Mucosa of rectum (tissue), 2 donors: Measurements from ENCODE around the gene R3HCC1L.
A peak's percentile ranks its signal among the peaks of the same experiment; 100 is the strongest.

Experiments
- H3K27ac ChIP-seq, 2 donors: one replicate each; pipeline ENCODE4 v1.7.0; 2013; ENCODE audit warnings: inconsistent platforms in 2 of 2, low read depth in 2 of 2, low read length in 2 of 2
- H3K27me3 ChIP-seq, 2 donors: one replicate each; pipeline ENCODE4 v1.7.0; 2013; ENCODE audit warnings: low read length in 2 of 2; ENCODE audit not compliant: control insufficient read depth in 2 of 2, insufficient read depth in 2 of 2
- H3K36me3 ChIP-seq, 2 donors: one replicate each; pipeline ENCODE4 v1.7.0; 2013; ENCODE audit warnings: low read length in 2 of 2; ENCODE audit not compliant: control insufficient read depth in 2 of 2, insufficient read depth in 2 of 2
- H3K4me1 ChIP-seq, 2 donors: one replicate each; pipeline ENCODE4 v1.7.0; 2013; ENCODE audit warnings: low read length in 2 of 2, mild to moderate bottlenecking in 1 of 2; ENCODE audit not compliant: control insufficient read depth in 2 of 2, insufficient read depth in 2 of 2
- H3K4me3 ChIP-seq, 2 donors: one replicate each; pipeline ENCODE4 v1.7.0; 2013; ENCODE audit warnings: low read length in 2 of 2
- H3K9ac ChIP-seq, 2 donors: one replicate each; pipeline ENCODE4 v1.7.0; 2013; ENCODE audit warnings: low read length in 2 of 2, low read depth in 1 of 2, mild to moderate bottlenecking in 1 of 2
- H3K9me3 ChIP-seq, 2 donors: one replicate each; pipeline ENCODE4 v1.7.0; 2013; ENCODE audit warnings: low read length in 2 of 2; ENCODE audit not compliant: control insufficient read depth in 2 of 2
- donor health status: healthy.
- donor health status: Normal muscosa, but diverticular disease.

R3HCC1L gene

DNA sequence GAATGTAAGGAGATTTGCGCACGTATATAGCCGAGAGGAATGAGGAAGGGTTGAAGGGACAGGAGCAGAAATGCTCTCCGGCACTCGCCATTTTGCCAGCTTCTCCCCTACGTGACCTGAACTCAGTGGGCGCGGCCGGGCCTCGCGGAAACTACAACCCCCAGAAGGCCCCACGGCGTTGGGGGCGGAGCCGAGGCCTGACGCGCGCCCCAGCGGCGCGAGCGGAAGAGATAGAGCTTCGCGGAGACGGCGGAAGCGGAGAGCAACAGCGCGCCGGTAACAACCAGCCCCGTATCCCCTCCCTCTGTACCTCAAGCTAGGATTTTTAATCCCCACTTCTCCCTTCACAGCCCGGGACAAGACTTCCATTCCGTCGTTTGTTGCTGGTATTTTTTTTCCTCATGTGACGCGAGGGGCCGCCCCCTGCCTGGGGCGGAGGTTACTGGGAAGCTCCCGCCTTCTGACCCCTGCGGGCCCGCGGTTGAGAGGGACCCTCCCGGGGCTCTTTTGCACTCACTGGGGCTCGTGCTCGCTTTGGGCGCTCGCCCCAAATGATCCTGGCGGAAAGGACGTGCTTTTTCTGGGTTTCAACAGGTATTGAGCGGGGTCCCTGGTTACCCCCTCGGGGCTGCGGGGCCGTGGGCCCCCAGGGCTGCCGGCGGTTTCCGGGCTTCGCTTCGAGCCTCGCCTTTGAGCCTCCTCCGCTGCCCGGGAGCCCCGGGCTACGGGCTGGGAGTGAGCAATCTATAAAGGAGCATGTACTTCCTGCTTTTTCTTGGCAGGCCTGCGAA, at the start of gene R3HCC1L:
Gene R3HCC1L, plus strand, starts transcription at position 227 of the 791 bp plus-strand sequence. CDS start 73,458 bp downstream, outside the sequence.
- Histone ChIP-seq H3K9ac (peak within 1 kb of the TSS; percentile 92 to 94), H3K4me3 (peak within 1 kb of the TSS; percentile 81 to 97), H3K27ac (peak within 1 kb of the TSS; percentile 88 to 91), H3K36me3 (no peaks in the 10 kb centered on the region), H3K27me3 (no peaks in the 10 kb centered on the region), H3K9me3 (no peaks in the 10 kb centered on the region), H3K4me1 (peaks cover 2 to 5% of the 10 kb centered on the region in 2 donors)

DNA sequence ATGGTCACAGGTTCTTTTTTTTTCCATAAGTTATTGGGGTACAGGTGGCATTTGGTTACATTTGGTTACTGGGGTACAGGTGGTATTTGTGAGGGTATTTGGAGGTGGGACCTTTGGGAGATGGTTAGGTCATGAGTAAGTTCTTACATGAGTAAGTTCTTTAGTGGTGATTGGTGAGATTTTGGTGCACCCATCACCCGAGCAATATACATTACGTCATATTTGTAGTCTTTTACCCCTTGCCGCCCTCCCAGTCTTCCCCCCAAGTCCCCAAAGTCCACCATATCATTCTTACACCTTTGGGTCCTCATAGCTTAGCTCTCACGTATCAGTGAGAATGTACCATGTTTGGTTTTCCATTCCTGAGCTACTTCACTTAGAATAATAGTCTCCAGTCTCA, 49.2 kb upstream of the R3HCC1L start:
- no peaks in the 10 kb centered on the region for H3K27me3 ChIP-seq
- H3K4me3 ChIP-seq, result no peak overlapping the region
- no peaks in the 10 kb centered on the region for H3K4me1 ChIP-seq
- no peak overlapping the region for H3K27ac ChIP-seq
- H3K9ac ChIP-seq, result no peak overlapping the region
- no peaks in the 10 kb centered on the region for H3K9me3 ChIP-seq
- no peaks in the 10 kb centered on the region for H3K36me3 ChIP-seq

DNA sequence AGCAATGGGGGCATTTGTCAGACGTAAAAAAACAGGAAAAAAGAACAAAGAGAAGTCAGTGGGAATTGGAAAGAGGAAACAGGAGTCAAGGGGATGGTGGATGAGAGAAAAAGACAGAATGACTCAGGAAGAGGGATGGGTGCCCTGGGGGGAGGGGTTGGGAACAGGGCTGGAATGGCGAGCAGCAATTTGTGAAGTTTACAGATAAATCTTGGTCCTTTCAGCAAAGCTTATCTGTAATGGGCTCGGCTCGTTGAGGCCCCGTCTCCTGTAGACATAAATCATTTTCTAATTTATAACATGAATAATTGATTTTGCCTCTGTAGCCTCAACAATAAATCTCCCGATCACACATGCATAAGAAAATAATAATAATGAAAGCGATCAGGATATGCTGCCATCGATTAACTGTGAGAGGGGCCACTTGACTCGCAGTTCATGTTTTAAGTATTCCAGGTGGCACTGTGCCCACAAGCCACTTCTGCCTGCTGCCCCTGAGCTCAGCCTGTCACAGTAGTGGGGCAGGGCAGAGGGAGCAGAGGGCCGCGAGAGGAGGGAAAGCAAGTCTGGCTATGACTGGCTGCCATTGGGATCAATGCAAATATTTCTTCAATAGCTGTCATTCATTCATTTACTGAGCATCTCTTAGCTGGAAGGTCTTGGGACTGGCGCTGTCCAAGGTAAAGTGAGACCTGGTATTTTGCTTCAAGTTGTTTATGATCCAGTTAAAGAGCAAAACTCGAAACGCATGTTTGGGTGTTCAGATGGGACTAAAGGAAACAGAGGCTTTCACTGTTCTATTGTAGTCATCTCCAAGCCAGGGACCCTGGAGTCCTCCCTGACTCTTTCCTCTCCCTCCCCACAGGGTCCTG, 47.4 kb upstream of the R3HCC1L start:
- Histone ChIP-seq H3K36me3 (no peaks in the 10 kb centered on the region), H3K9ac (no peak overlapping the region), H3K4me3 (no peak overlapping the region), H3K27ac (no peak overlapping the region), H3K9me3 (no peaks in the 10 kb centered on the region), H3K27me3 (no peaks in the 10 kb centered on the region), H3K4me1 (no peaks in the 10 kb centered on the region)

DNA sequence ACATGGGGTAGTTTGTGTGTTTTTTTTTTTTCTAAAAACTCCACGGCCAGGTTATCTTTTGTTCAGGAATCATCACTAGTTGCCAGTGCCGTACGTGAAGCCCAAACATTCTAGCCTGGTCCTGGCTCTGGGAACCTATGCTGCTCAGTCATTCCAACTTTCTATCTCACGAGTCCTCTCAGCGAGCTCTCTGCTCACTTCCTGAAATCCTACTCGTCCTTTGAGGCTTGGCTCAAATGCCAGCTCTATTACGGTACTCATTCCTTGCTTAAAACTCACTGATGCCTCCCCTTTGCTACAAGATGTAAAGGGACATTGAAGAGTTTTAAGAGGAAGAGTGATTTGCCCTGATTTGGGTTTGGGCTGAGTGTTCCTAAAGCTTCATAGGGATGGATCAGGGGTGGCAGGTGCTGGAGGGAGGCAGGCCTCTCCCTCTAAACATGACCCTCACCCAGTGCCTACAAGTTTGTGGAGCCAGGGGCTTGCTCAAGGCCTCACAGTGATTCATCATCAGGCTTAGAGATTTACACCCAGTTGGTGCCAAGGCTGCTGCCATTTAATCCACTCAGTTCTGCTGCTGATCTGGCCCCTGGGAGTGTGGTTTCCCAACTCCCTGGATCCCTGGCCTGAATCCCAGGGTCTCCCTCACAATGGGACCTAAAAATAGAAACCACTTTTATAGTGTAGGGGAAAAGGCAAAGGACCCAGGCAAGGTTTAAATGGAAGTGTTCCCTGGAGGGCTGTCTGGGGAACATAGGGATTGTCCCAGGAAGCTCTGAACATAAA, 46.1 kb upstream of the R3HCC1L start:
- H3K27ac ChIP-seq, result no peak overlapping the region
- H3K4me1 ChIP-seq, result no peaks in the 10 kb centered on the region
- no peak overlapping the region for H3K4me3 ChIP-seq
- H3K27me3 ChIP-seq, result no peaks in the 10 kb centered on the region
- no peaks in the 10 kb centered on the region for H3K9me3 ChIP-seq
- H3K36me3 ChIP-seq, result no peaks in the 10 kb centered on the region
- no peak overlapping the region for H3K9ac ChIP-seq

DNA sequence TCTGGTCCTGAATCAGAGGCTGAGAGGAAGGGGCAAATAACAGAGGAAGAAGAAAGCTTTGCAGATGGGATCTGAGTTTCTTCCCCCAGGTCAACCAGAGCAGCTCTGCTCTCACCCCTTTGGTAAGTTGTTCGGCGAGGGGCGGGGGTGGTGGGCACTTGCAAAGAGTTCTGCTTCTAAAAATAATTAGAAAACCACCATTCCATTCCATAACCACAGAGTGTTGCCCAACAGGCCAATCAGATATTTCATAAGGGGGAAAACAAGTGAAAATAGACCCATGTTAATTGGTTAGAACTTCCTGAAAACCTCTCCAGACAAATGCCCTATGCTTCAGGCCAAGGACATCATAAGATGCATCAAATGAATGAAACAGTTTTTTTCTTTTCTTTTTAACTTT, 43.6 kb upstream of the R3HCC1L start:
- Histone ChIP-seq H3K4me1 (no peaks in the 10 kb centered on the region), H3K36me3 (no peaks in the 10 kb centered on the region), H3K9ac (no peak overlapping the region), H3K9me3 (no peaks in the 10 kb centered on the region), H3K27me3 (no peaks in the 10 kb centered on the region), H3K4me3 (no peak overlapping the region), H3K27ac (no peak overlapping the region)

DNA sequence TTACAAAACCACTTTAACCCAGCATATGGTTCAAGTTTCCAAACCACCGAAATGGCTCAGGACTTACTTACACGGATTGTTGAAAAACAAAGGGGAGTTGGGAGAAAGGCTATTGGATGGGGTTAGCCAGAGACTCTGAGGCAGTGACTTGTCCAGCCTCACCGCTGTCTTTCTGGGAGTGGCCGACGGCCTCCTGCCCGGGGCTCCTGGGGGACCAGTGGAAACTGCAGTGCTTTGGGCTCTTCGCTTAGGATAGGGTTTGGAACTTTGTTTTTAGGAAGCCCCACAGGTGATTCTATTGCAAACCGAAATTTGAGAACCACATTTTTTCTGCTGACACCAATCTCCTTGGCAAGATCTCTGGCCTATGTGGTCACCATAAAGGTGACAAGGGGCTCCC, 38.1 kb upstream of the R3HCC1L start:
- Histone ChIP-seq H3K27ac (no peak overlapping the region), H3K36me3 (no peaks in the 10 kb centered on the region), H3K4me1 (no peaks in the 10 kb centered on the region), H3K4me3 (no peak overlapping the region), H3K9ac (no peak overlapping the region), H3K27me3 (peaks cover 0 to 1% of the 10 kb centered on the region in 2 donors), H3K9me3 (no peaks in the 10 kb centered on the region)

DNA sequence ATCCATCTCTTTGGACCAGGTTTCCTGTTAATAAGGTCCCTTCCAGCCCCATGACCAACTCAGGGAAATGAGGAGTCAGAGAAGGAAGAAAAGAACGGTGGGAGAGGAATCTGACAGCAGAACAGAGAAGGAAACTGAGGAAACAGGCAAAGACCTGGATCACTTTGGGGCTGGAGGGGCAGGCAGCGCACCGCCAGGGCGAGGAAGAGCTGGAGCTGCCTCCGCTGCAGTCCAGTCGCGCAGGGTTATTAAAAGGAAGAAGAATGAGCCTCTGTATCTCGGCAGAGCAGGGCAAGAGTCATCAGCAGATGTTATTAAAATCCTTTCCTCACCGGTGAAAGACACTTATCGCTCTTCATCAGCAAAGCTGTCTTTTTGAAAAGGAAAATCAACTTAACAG, 37.7 kb upstream of the R3HCC1L start:
- no peaks in the 10 kb centered on the region for H3K36me3 ChIP-seq
- H3K9me3 ChIP-seq, result no peaks in the 10 kb centered on the region
- no peak overlapping the region for H3K9ac ChIP-seq
- H3K4me1 ChIP-seq, result no peaks in the 10 kb centered on the region
- no peak overlapping the region for H3K27ac ChIP-seq
- peaks cover 0 to 1% of the 10 kb centered on the region in 2 donors for H3K27me3 ChIP-seq
- H3K4me3 ChIP-seq, result no peak overlapping the region

DNA sequence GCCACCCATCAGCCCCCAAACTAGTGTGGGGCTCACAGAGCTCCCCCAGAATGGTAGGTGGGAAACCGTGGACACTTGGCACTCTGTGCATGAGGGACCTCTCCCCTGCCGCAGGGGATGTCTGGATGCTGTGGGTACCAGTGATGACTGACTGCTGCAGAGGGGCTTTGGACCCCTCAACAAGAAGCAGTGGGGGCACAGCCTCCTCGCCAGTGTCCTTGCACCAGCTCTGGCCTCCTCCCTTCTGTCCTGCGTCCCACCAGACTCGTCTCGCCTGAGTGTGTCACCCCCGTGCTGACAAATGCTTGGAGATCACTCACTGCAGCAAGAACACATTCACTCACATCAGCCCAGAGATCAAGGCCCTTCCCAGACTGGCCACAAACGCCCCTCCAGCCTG, 37.3 kb upstream of the R3HCC1L start:
- no peaks in the 10 kb centered on the region for H3K9me3 ChIP-seq
- no peak overlapping the region for H3K4me3 ChIP-seq
- H3K4me1 ChIP-seq, result no peaks in the 10 kb centered on the region
- peaks cover 0 to 1% of the 10 kb centered on the region in 2 donors for H3K27me3 ChIP-seq
- H3K36me3 ChIP-seq, result no peaks in the 10 kb centered on the region
- no peak overlapping the region for H3K9ac ChIP-seq
- H3K27ac ChIP-seq, result no peak overlapping the region

DNA sequence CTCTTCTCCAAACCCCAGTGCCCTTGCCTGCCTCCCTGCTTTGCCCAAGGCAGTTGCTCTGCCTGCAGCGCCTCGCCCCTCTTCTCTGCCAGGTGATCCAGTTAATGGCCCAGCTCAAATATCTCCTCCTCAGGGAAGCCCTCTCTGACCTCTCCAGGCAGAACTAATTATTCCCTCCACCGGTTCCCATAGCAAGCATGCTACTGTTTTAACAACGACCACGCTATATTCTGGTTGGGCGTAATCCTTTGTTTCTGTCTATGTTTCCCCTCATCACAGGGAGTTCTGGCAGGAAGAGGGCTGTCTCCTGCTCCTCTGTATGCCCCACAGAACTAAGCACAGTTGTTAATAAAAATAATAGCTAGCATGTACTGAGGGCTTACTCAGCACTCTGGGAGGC, 36.8 kb upstream of the R3HCC1L start:
- Histone ChIP-seq H3K27me3 (peaks cover 0 to 1% of the 10 kb centered on the region in 2 donors), H3K4me3 (no peak overlapping the region), H3K9ac (no peak overlapping the region), H3K36me3 (no peaks in the 10 kb centered on the region), H3K9me3 (no peaks in the 10 kb centered on the region), H3K27ac (no peak overlapping the region), H3K4me1 (no peaks in the 10 kb centered on the region)
